GM23248 (cell line): ENCODE measurements around the gene KIZ. TPM values are rescaled to one million over a fixed set of nuclear protein-coding genes. Genes with fewer than 3 reads are reported as not detected.
"Not testable (repeated sequence)": the region's sequence is repeated elsewhere in the genome, so short reads cannot be mapped to it uniquely, and the experiment has no call there.

ENCODE experiments used
- DNase-seq: peaks from one replicate; pipeline ENCODE4 v3.0.0-alpha.2; 2015
- H2AFZ ChIP-seq: fragments of 200-600 bp; sonication (generic); 2 replicates; pipeline ENCODE4 v1.6.1; 2016; ENCODE audit warnings: antibody characterized with exemption
- H3F3A ChIP-seq: fragments of 200-600 bp; sonication (generic); 2 replicates; pipeline ENCODE4 v1.6.1; 2016; ENCODE audit warnings: mild to moderate bottlenecking, antibody characterized with exemption, mixed run types; ENCODE audit not compliant: insufficient read depth
- H3K27ac ChIP-seq: fragments of 200-600 bp; sonication (generic); 2 replicates; pipeline ENCODE4 v1.5.1; 2016; ENCODE audit warnings: mild to moderate bottlenecking
- H3K27me3 ChIP-seq: fragments of 200-600 bp; sonication (generic); replicated peaks from 2 replicates; pipeline ENCODE4 v1.6.1; 2016; ENCODE audit warnings: mild to moderate bottlenecking; ENCODE audit not compliant: insufficient read depth
- H3K36me3 ChIP-seq: fragments of 200-600 bp; sonication (generic); 2 replicates; pipeline ENCODE4 v1.6.1; 2016; ENCODE audit warnings: low read depth, mild to moderate bottlenecking
- H3K4me1 ChIP-seq: fragments of 200-600 bp; sonication (generic); 2 replicates; pipeline ENCODE4 v1.6.1; 2016; ENCODE audit warnings: mild to moderate bottlenecking; ENCODE audit not compliant: insufficient read depth
- H3K4me2 ChIP-seq: fragments of 200-600 bp; sonication (generic); one replicate; pipeline ENCODE4 v1.6.1; 2016; ENCODE audit warnings: mild to moderate bottlenecking; ENCODE audit not compliant: unreplicated experiment
- H3K4me3 ChIP-seq: fragments of 200-600 bp; sonication (generic); 2 replicates; pipeline ENCODE4 v1.5.1; 2016; ENCODE audit warnings: mild to moderate bottlenecking
- H3K79me2 ChIP-seq: fragments of 200-600 bp; sonication (generic); 2 replicates; pipeline ENCODE4 v1.6.1; 2016; ENCODE audit warnings: mild to moderate bottlenecking; ENCODE audit not compliant: insufficient read depth
- H3K9ac ChIP-seq: fragments of 200-600 bp; sonication (generic); 2 replicates; pipeline ENCODE4 v1.6.1; 2016; ENCODE audit warnings: mild to moderate bottlenecking
- H3K9me2 ChIP-seq: fragments of 200-600 bp; sonication (generic); 2 replicates; pipeline ENCODE4 v1.6.1; 2016; ENCODE audit warnings: mixed run types, mild to moderate bottlenecking, moderate library complexity; ENCODE audit not compliant: insufficient read depth
- H3K9me3 ChIP-seq: fragments of 200-600 bp; sonication (generic); one replicate; pipeline ENCODE4 v1.6.1; 2017; ENCODE audit warnings: low read depth
- H4K20me1 ChIP-seq: fragments of 200-600 bp; sonication (generic); 2 replicates; pipeline ENCODE4 v1.6.0; 2016; ENCODE audit not compliant: insufficient read depth
- EZH2 ChIP-seq: fragments of 200-600 bp; sonication (generic); IDR thresholded peaks from 2 replicates; pipeline ENCODE4 v1.6.1; 2018; ENCODE audit warnings: antibody characterized with exemption, mild to moderate bottlenecking; ENCODE audit not compliant: insufficient read depth, poor library complexity, severe bottlenecking
- EZH2phosphoT487 ChIP-seq: fragments of 200-600 bp; sonication (generic); IDR thresholded peaks from 2 replicates; pipeline ENCODE4 v1.6.1; 2018; ENCODE audit warnings: antibody characterized with exemption, moderate library complexity, mild to moderate bottlenecking, low read depth; ENCODE audit not compliant: insufficient read depth
- WGBS, 2 experiments: methylation state at CpG; one replicate each; pipeline ENCODE4 v1.1.6; 2015 to 2017; ENCODE audit warnings: low lambda C conversion rate in 2 of 2, low coverage in 1 of 2; ENCODE audit errors: missing lambda C conversion rate in 2 of 2; 5-methylcytosine and 5-hydroxymethylcytosine counted together
- in situ Hi-C: fragments of 300-500 bp; cut with MboI; formaldehyde crosslinking; loops from 2 replicates; pipeline ENCODE4 v1.15.0; 2020
- polyA plus RNA-seq: library from polyadenylated mRNA; unstranded; fragments of >200 nt; fragmentation: Nextera tagmentation; extraction: Ambion mirVana; gene quantifications from 2 replicates; pipeline ENCODE4 v1.2.1, GENCODE V29; 2016
- total RNA-seq: library from RNA; depleted of rRNA; stranded (reverse); fragments of >200 nt; shearing (Covaris generic); gene quantifications from 2 replicates; pipeline ENCODE4 v1.2.3, GENCODE V29; 2014

Gene KIZ
- total and polyA plus RNA-seq, 2 experiments from 2014 or later, result 15.4 to 24.5 TPM

DNA sequence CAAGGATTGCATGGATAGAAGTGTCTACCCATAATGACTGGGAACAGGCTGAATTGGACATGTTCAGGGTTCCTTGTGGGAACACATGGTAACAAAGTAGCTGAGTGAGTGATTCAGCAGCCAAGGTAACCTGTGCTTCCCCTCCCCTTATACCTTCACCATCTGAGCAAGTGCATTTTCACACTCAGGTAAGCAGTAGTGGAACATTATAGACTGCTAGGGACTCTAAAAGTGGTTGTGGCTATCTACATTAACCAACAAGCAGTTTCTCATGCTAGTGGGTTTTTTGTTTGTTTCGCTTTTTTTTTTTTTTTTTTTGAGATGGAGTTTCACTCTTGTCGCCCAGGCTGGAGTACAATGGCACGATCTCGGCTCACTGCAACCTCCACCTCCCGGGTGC, 41.4 kb downstream of the KIZ start:
- no peaks in the 10 kb centered on the region for H3K9me2 ChIP-seq
- H3K79me2 ChIP-seq, result no peaks in the 10 kb centered on the region
- H3K36me3 ChIP-seq, result peaks cover 17% of the 10 kb centered on the region; the same call in 1 of the 2 replicates
- no peaks in the 10 kb centered on the region; the same call in 1 of the 2 replicates for H3F3A ChIP-seq
- WGBS, 2 experiments, result 92 to 100% methylated on average over 5 of the region's 5 CpGs
- no peaks in the 10 kb centered on the region for H3K9me3 ChIP-seq
- no peak for TF ChIP-seq EZH2
- no peak for TF ChIP-seq EZH2phosphoT487
- no peaks in the 10 kb centered on the region for H3K27me3 ChIP-seq
- H3K9ac ChIP-seq, result no peak overlapping the region
- H4K20me1 ChIP-seq, result no peaks in the 10 kb centered on the region
- no peak overlapping the region for H3K27ac ChIP-seq
- in situ Hi-C loops, result no loop called here
- H3K4me2 ChIP-seq, result no peak overlapping the region
- no peak overlapping the region for H3K4me3 ChIP-seq
- DNase-seq, result no peak
- H3K4me1 ChIP-seq, result no peaks in the 10 kb centered on the region
- no peak overlapping the region for H2AFZ ChIP-seq

DNA sequence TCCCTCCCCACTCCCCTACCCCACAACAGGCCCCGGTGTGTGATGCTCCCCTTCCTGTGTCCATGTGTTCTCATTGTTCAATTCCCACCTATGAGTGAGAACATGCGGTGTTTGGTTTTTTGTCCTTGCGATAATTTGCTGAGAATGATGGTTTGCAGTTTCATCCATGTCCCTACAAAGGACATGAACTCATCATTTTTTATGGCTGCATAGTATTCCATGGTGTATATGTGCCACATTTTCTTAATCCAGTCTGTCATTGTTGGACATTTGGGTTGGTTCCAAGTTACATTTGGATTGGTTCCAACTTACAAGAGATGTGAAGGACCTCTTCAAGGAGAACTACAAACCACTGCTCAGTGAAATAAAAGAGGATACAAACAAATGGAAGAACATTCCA, 42.2 kb downstream of the KIZ start:
- H3F3A ChIP-seq, in situ Hi-C loops, H3K27ac ChIP-seq, H2AFZ ChIP-seq, H3K36me3 ChIP-seq, H3K4me3 ChIP-seq, H3K4me2 ChIP-seq, H3K9me3 ChIP-seq, DNase-seq, H3K9me2 ChIP-seq, H4K20me1 ChIP-seq, H3K9ac ChIP-seq, H3K27me3 ChIP-seq, H3K79me2 ChIP-seq, H3K4me1 ChIP-seq: not testable (repeated sequence)
- WGBS, 2 experiments, result 92 to 95% methylated on average over 3 of the region's 3 CpGs

DNA sequence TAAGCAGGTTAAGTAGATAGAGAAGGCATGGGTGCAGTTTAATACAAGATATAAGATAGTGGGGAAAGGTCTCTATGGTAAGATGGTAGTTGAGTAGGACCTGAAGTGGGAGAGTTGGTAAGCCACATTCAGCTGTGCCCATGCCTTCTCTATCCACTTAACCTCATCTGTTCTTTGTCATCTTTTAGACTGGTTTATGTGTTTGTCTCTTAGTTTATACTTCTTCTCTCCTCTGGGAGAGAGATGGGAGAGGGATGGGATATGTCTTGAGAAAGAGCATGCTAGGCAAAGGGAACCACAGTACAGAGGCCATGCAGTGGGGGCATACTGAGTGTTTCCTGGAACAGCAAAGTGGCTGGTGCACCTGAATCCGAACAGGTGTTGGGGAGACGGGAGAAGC, 46.7 kb downstream of the KIZ start:
- 92 to 100% methylated on average over 2 of the region's 2 CpGs for WGBS, 2 experiments
- DNase-seq, result no peak
- Histone ChIP-seq H3F3A (0 out of 2 replicates have a peak, but pooled peaks cover 12% of the 10 kb centered on the region), H3K79me2 (no peaks in the 10 kb centered on the region), H3K27me3 (no peaks in the 10 kb centered on the region), H2AFZ (no peak overlapping the region), H3K27ac (no peak overlapping the region), H3K9ac (no peak overlapping the region), H3K4me3 (no peak overlapping the region), H3K4me2 (no peak overlapping the region), H3K9me3 (no peaks in the 10 kb centered on the region), H3K9me2 (no peaks in the 10 kb centered on the region), H3K4me1 (no peaks in the 10 kb centered on the region), H4K20me1 (no peaks in the 10 kb centered on the region), H3K36me3 (peaks cover 6% of the 10 kb centered on the region; the same call in 1 of the 2 replicates)
- TF ChIP-seq EZH2phosphoT487 (no peak), EZH2 (no peak)
- in situ Hi-C loops, result no loop called here

DNA sequence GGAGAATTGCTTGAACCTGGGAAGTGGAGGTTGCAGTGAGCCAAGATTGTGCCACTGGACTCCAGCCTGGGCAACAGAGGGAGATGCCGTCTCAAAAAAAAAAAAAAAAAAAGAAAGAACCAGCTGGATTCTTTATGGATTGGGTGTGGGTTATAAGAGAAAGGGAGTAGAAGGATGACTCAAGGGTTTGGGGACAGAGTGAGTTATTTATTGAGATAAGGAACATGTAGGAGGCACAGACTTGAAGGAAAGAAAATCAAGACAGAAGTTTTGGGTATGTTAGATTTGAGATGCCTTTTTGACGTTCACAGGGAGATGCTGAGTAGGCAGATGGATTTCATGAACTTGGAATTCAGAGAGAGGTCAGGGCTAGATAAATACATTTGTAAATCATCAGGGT, 47.6 kb downstream of the KIZ start:
- no peak for TF ChIP-seq EZH2phosphoT487
- no peak for TF ChIP-seq EZH2
- in situ Hi-C loops, result no loop called here
- H4K20me1 ChIP-seq, result no peaks in the 10 kb centered on the region
- H3K9me3 ChIP-seq, result no peaks in the 10 kb centered on the region
- no peaks in the 10 kb centered on the region for H3K9me2 ChIP-seq
- H3K27ac ChIP-seq, result no peak overlapping the region
- H2AFZ ChIP-seq, result no peak overlapping the region
- H3K9ac ChIP-seq, result no peak overlapping the region
- 0 out of 2 replicates have a peak, but pooled peaks cover 12% of the 10 kb centered on the region for H3F3A ChIP-seq
- peak overlapping the region; percentile 35 for H3K4me2 ChIP-seq
- WGBS, 2 experiments, result 6 to 17% methylated on average over 1 to 2 of the region's 2 CpGs
- H3K36me3 ChIP-seq, result peaks cover 6% of the 10 kb centered on the region; the same call in 1 of the 2 replicates
- no peaks in the 10 kb centered on the region for H3K4me1 ChIP-seq
- DNase-seq, result peak; percentile 29
- H3K79me2 ChIP-seq, result no peaks in the 10 kb centered on the region
- no peaks in the 10 kb centered on the region for H3K27me3 ChIP-seq
- no peak overlapping the region for H3K4me3 ChIP-seq
